Neural cell (in vitro differentiated cells): ENCODE results near the gene P2RX6.

ENCODE experiments used
- EP300 ChIP-seq: fragments of 450-650 bp; conservative IDR thresholded peaks from 2 replicates; pipeline ENCODE4 v1.6.1; 2014; ENCODE audit warnings: antibody characterized with exemption, mild to moderate bottlenecking, moderate library complexity; ENCODE audit not compliant: poor library complexity, severe bottlenecking
- EZH2 ChIP-seq: fragments of 200-600, 300-800 bp; shearing (Covaris generic), sonication (generic); IDR thresholded peaks from 2 replicates; pipeline ENCODE4 v1.6.1; 2014; ENCODE audit warnings: antibody characterized with exemption, low read length, borderline replicate concordance, mild to moderate bottlenecking; ENCODE audit not compliant: insufficient read depth, poor library complexity, severe bottlenecking
- MXI1 ChIP-seq: fragments of 450-650 bp; conservative IDR thresholded peaks from 2 replicates; pipeline ENCODE4 v1.6.1; 2014; ENCODE audit warnings: antibody characterized with exemption, mild to moderate bottlenecking; ENCODE audit not compliant: poor library complexity, severe bottlenecking
- SMC3 ChIP-seq: fragments of 450-650 bp; conservative IDR thresholded peaks from 2 replicates; pipeline ENCODE4 v1.6.1; 2014; ENCODE audit warnings: antibody characterized with exemption, mild to moderate bottlenecking, moderate library complexity; ENCODE audit not compliant: poor library complexity
- TAF1 ChIP-seq: IDR thresholded peaks from 2 replicates; pipeline ENCODE4 v1.6.1; 2012; ENCODE audit warnings: low read depth
- TF ChIP-seq, protein P1 (sequence below): fragments of 450-650 bp; IDR thresholded peaks from 2 replicates; pipeline ENCODE4 v1.5.1; 2014; ENCODE audit warnings: antibody characterized with exemption, mild to moderate bottlenecking, moderate library complexity; ENCODE audit not compliant: poor library complexity, severe bottlenecking

DNA sequence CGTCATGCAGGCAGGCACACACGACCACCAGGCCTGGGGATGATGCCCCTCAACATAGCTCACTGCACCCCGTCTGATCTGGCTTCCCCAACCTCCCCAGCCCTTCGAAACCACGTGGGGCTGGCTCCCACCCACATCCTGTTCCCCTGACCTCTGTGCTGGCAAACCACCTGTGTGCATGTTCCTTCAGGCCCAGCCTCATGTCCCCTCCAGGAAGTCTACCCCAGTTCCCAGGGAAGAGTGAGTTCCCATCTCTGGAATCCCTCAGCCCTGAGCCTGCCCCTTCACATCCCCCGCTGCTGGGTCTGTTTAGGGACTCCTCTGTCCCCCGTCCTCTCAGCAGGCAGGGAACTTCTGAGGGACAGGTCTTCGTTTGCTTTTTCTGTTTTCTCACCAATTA lies 10.3 kb downstream of the P2RX6 start:
- TF ChIP-seq EZH2 (no peak), EP300 (no peak), SMC3 (no peak), MXI1 (no peak), TAF1 (no peak)
- TF ChIP-seq, protein P1, sequence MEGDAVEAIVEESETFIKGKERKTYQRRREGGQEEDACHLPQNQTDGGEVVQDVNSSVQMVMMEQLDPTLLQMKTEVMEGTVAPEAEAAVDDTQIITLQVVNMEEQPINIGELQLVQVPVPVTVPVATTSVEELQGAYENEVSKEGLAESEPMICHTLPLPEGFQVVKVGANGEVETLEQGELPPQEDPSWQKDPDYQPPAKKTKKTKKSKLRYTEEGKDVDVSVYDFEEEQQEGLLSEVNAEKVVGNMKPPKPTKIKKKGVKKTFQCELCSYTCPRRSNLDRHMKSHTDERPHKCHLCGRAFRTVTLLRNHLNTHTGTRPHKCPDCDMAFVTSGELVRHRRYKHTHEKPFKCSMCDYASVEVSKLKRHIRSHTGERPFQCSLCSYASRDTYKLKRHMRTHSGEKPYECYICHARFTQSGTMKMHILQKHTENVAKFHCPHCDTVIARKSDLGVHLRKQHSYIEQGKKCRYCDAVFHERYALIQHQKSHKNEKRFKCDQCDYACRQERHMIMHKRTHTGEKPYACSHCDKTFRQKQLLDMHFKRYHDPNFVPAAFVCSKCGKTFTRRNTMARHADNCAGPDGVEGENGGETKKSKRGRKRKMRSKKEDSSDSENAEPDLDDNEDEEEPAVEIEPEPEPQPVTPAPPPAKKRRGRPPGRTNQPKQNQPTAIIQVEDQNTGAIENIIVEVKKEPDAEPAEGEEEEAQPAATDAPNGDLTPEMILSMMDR = no peak
